A549 (cell line): ENCODE results near the gene PTPRE. TPM values are rescaled to one million over a fixed set of nuclear protein-coding genes. Genes with fewer than 3 reads are reported as not detected.

Source experiments
- ATAC-seq, 2 experiments: fragments of 200-7000 bp in 1 of 2; fragments of >200 bp in 1 of 2; cut with Nextera tagmentation in 1 of 2; cut with Tn5 transposase in 1 of 2; 3 replicates each; pipeline versions ENCODE4 v1.8.0 to v1.9.1; 2018 to 2020; ENCODE audit warnings: mild to moderate bottlenecking in 1 of 2, moderate library complexity in 1 of 2
- CTCF ChIA-PET: fragments of 300-600 bp; sonication (Branson Sonifier 250); formaldehyde crosslinking; extraction: SDS; loops from one replicate; lab custom pipeline; 2021; ENCODE audit warnings: antibody characterized with exemption, inconsistent platforms; lab: Yijun Ruan, JAX
- POLR2A ChIA-PET: fragments of 350-600 bp; formaldehyde crosslinking; extraction: SDS; loops from one replicate; lab custom pipeline; 2021; ENCODE audit warnings: antibody characterized with exemption, inconsistent platforms; lab: Yijun Ruan, JAX
- DNase-seq, 2 experiments: peaks; one replicate each; pipeline versions ENCODE4 v3.0.0 to v3.0.0-alpha.2; 2011 to 2016; ENCODE audit warnings: low read depth in 1 of 2, low spot score in 1 of 2
- FAIRE-seq: peaks from 2 replicates; lab custom pipeline; 2011; peaks lifted over from hg19 to GRCh38; lab: Jason Lieb, UNC
- H3K27ac ChIP-seq, 2 experiments: fragments of >200 bp; sonication (Bioruptor Twin); formaldehyde crosslinking; 3 replicates each; pipeline ENCODE4 v1.5.1; 2016 to 2017
- H3K4me1 ChIP-seq: fragments of >200 bp; sonication (Bioruptor Twin); formaldehyde crosslinking; 3 replicates; pipeline ENCODE4 v1.6.1; 2016
- H3K4me2 ChIP-seq: fragments of >200 bp; sonication (Bioruptor Twin); formaldehyde crosslinking; 3 replicates; pipeline ENCODE4 v1.6.1; 2016
- H3K4me3 ChIP-seq: fragments of >200 bp; sonication (Bioruptor Twin); formaldehyde crosslinking; 3 replicates; pipeline ENCODE4 v1.5.1; 2016
- H3K9me3 ChIP-seq: fragments of >200 bp; sonication (Bioruptor Twin); formaldehyde crosslinking; 3 replicates; pipeline ENCODE4 v1.6.1; 2016
- BHLHE40 ChIP-seq: IDR thresholded peaks from 2 replicates; pipeline ENCODE4 v1.6.1; 2012; ENCODE audit warnings: low read depth, low read length, inconsistent platforms
- CBX8 ChIP-seq: fragments of 200-600 bp; sonication (generic); IDR thresholded peaks from 2 replicates; pipeline ENCODE4 v1.6.1; 2016
- CEBPB ChIP-seq, 2 experiments: fragments of >200 bp in 1 of 2; sonication (Bioruptor Twin) in 1 of 2; formaldehyde crosslinking in 1 of 2; IDR thresholded peaks; 2 replicates each; pipeline ENCODE4 v1.6.1; 2012 to 2016
- CHD2 ChIP-seq: fragments of 150-350 bp; IDR thresholded peaks from 2 replicates; pipeline ENCODE4 v1.6.1; 2014; ENCODE audit warnings: low read length; ENCODE audit not compliant: partially characterized antibody
- EHF ChIP-seq: fragments of 250-450 bp; sonication (Bioruptor Pico); IDR thresholded peaks from 2 replicates; pipeline ENCODE4 v1.5.0; 2020; ENCODE audit warnings: mild to moderate bottlenecking
- EP300 ChIP-seq, 2 experiments: fragments of >200 bp; sonication (Bioruptor Twin); formaldehyde crosslinking; IDR thresholded peaks; 2 replicates in 1 of 2; 3 replicates in 1 of 2; pipeline ENCODE4 v1.6.1; 2016 to 2017
- ESRRA ChIP-seq: fragments of 150-350 bp; IDR thresholded peaks from 2 replicates; pipeline ENCODE4 v1.6.1; 2014; ENCODE audit warnings: mild to moderate bottlenecking, low read length, borderline replicate concordance
- FOSL2 ChIP-seq, 2 experiments: fragments of 450-650 bp in 1 of 2; fragments of >200 bp in 1 of 2; sonication (Bioruptor Twin) in 1 of 2; formaldehyde crosslinking; IDR thresholded peaks; 2 replicates each; pipeline versions ENCODE4 v1.5.0 to v1.6.1; 2016 to 2020; ENCODE audit warnings: mild to moderate bottlenecking in 1 of 2, moderate library complexity in 1 of 2
- HOXB13 ChIP-seq: fragments of 250-450 bp; sonication (Bioruptor Pico); IDR thresholded peaks from 2 replicates; pipeline ENCODE4 v1.5.0; 2020; ENCODE audit warnings: low read depth, mild to moderate bottlenecking, moderate library complexity
- JUN ChIP-seq, 2 experiments: fragments of >200 bp; sonication (Bioruptor Twin); formaldehyde crosslinking; IDR thresholded peaks; 2 replicates in 1 of 2; 3 replicates in 1 of 2; pipeline ENCODE4 v1.6.1; 2016 to 2017
- JUNB ChIP-seq: fragments of >200 bp; sonication (Bioruptor Twin); formaldehyde crosslinking; IDR thresholded peaks from 2 replicates; pipeline ENCODE4 v1.6.1; 2016
- KDM5A ChIP-seq: fragments of 200-600 bp; sonication (generic); IDR thresholded peaks from 2 replicates; pipeline ENCODE4 v1.6.1; 2016; ENCODE audit warnings: antibody characterized with exemption, mild to moderate bottlenecking
- MAFK ChIP-seq: fragments of 450-650 bp; IDR thresholded peaks from 2 replicates; pipeline ENCODE4 v1.6.1; 2014; ENCODE audit not compliant: partially characterized antibody
- NFE2L2 ChIP-seq: fragments of 150-350 bp; conservative IDR thresholded peaks from 2 replicates; pipeline ENCODE4 v1.6.1; 2014; ENCODE audit warnings: low read length
- RARB ChIP-seq: fragments of 250-450 bp; sonication (Bioruptor Pico); IDR thresholded peaks from 2 replicates; pipeline ENCODE4 v1.8.0; 2021; ENCODE audit warnings: mild to moderate bottlenecking, moderate library complexity
- WGBS: methylation state at CpG from one replicate; pipeline ENCODE4 v1.1.6; 2017; ENCODE audit errors: missing lambda C conversion rate; 5-methylcytosine and 5-hydroxymethylcytosine counted together
- polyA plus RNA-seq, 4 experiments: library from polyadenylated mRNA; depleted of rRNA in 3 of 4; stranded (reverse); fragments of >200 nt; fragmentation: RNase III in 1 of 4; extraction: RNeasy Plus Mini Kit Qiagen cat#74134 plus additional on column Dnase treatment in 1 of 4; gene quantifications; 2 replicates in 3 of 4; 3 replicates in 1 of 4; pipeline ENCODE4 v1.2.3, GENCODE V29; 2011 to 2017
- TF ChIP-seq, protein P1 (sequence below): fragments of 150-350 bp; IDR thresholded peaks from 2 replicates; pipeline ENCODE4 v1.6.1; 2014; ENCODE audit warnings: low read depth, mild to moderate bottlenecking, low read length
- TF ChIP-seq, protein P2 (sequence below): fragments of >200 bp; sonication (Bioruptor Twin); formaldehyde crosslinking; IDR thresholded peaks from 2 replicates; pipeline ENCODE4 v1.6.1; 2016
- TF ChIP-seq, protein P3 (sequence below): fragments of 250-450 bp; sonication (Bioruptor Pico); IDR thresholded peaks from 2 replicates; pipeline ENCODE4 v1.5.0; 2021; ENCODE audit warnings: mild to moderate bottlenecking, moderate library complexity, borderline replicate concordance
- TF ChIP-seq, protein P4 (sequence below): IDR thresholded peaks from 2 replicates; pipeline ENCODE4 v1.6.1; 2012; ENCODE audit warnings: low read depth, borderline replicate concordance

PTPRE gene
- polyA plus RNA-seq, 2 of the 4 experiments (the other 2 are of a cell fraction), result 0.31 to 1.5 TPM

DNA sequence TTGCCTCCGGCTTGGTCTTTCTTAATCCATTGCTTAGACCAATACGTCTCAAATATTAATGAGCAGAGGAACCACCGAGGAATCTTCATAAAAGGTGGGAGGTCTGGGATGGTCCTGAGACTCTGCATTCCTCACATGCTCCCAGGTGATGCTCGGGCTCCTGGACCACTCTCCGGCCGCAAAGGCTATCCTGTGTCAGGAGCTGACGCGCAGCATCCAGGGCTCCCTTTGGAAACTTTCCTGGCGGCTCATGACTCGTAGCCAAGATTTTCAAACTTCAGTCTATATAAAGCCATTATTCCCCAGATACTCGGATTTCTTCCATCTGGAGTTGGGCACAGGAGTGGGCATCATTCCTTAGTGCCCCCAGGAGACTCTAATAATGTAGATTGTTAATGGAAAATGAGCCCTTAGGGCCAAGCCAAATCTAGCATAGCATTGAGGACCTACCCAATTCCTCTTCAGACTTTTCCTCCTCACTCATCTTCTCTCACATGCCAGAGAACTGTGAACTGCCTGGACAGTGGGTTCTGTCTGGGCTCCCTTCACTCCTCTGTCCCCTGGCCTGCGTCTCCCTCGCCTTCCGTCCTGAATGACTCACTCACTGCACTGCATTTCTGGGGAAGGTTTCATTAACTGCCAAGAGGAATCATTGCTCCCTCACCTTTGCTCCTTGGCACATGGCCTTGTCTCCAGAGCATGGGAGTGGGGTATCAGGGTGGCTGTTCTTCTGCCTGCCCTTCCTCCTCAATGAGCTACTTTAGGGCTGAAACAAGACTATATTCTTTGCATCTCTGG, 130.0 kb downstream of the PTPRE start:
- DNase-seq (peak in 1 of 2 experiments; percentile 16), FAIRE-seq (no peak)

DNA sequence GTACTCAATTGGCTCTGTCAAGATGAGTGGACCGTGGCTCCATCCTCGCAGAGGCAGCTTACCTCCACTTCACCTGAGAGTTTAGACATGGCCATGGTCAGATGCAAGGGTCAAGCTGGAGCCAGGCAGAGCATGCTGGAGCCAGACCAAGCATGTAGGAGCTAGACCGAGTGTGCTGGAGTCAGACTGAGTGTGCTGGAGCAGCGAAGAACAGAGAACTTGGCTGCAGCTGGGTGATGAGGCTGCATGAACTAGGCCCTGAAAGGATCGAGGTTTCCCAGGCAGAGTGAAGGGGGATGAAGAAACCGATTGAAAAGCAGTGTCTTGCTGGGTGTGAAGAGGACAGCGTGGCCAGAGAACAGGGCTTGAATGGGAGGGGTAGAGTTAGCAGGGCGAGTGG, 133.2 kb downstream of the PTPRE start:
- WGBS, result 35% methylated on average over 8 of the region's 8 CpGs

More for the DNA sequence above, 130.0 kb downstream of the PTPRE start:
- peak; percentile 68 to 69 for ATAC-seq
- POLR2A ChIA-PET, result interaction anchor here (1.0 kb wide), 1 partner anchor 10 kb away, joined by 4 read pairs; no protein-coding TSS in a partner anchor
- WGBS, result 58% methylated on average over 14 of the region's 14 CpGs
- CTCF ChIA-PET, result interaction anchor here (0.6 to 6.7 kb wide), 10 partner anchors 10 to 1611 kb away, joined by 3 to 39 read pairs (median 4); partner anchors contain the start of gene PTPRE
- Histone ChIP-seq H3K27ac (no peak overlapping the region), H3K4me1 (peaks cover 8% of the 10 kb centered on the region; the same call in 1 of the 3 replicates), H3K4me3 (no peak overlapping the region), H3K4me2 (peak overlapping the region; percentile 43; the same call in 2 of the 3 replicates), H3K9me3 (no peaks in the 10 kb centered on the region)
- TF ChIP-seq, protein P1, sequence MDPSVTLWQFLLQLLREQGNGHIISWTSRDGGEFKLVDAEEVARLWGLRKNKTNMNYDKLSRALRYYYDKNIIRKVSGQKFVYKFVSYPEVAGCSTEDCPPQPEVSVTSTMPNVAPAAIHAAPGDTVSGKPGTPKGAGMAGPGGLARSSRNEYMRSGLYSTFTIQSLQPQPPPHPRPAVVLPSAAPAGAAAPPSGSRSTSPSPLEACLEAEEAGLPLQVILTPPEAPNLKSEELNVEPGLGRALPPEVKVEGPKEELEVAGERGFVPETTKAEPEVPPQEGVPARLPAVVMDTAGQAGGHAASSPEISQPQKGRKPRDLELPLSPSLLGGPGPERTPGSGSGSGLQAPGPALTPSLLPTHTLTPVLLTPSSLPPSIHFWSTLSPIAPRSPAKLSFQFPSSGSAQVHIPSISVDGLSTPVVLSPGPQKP, result no peak
- TF ChIP-seq BHLHE40, result no peak
- no peak for TF ChIP-seq EHF
- no peak for TF ChIP-seq RARB (CRISPR knock-in tag)
- no peak for TF ChIP-seq MAFK
- TF ChIP-seq JUN (IDR thresholded peaks at IDR 0.05), result no peak
- no peak for TF ChIP-seq CEBPB (IDR thresholded peaks at IDR 0.05)
- no peak for TF ChIP-seq FOSL2 (IDR thresholded peaks at IDR 0.05)
- TF ChIP-seq FOSL2 (CRISPR knock-in tag; IDR thresholded peaks at IDR 0.05), result no peak
- TF ChIP-seq HOXB13 (CRISPR knock-in tag), result no peak
- TF ChIP-seq KDM5A, result no peak
- TF ChIP-seq JUNB, result no peak
- TF ChIP-seq NFE2L2, result no peak
- TF ChIP-seq CBX8, result no peak
- TF ChIP-seq, protein P2, sequence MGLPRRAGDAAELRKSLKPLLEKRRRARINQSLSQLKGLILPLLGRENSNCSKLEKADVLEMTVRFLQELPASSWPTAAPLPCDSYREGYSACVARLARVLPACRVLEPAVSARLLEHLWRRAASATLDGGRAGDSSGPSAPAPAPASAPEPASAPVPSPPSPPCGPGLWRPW, result no peak
- no peak for TF ChIP-seq ESRRA
- TF ChIP-seq EP300 (IDR thresholded peaks at IDR 0.05), result no peak
- TF ChIP-seq, protein P3, sequence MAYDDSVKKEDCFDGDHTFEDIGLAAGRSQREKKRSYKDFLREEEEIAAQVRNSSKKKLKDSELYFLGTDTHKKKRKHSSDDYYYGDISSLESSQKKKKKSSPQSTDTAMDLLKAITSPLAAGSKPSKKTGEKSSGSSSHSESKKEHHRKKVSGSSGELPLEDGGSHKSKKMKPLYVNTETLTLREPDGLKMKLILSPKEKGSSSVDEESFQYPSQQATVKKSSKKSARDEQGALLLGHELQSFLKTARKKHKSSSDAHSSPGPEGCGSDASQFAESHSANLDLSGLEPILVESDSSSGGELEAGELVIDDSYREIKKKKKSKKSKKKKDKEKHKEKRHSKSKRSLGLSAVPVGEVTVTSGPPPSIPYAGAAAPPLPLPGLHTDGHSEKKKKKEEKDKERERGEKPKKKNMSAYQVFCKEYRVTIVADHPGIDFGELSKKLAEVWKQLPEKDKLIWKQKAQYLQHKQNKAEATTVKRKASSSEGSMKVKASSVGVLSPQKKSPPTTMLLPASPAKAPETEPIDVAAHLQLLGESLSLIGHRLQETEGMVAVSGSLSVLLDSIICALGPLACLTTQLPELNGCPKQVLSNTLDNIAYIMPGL (CRISPR knock-in tag), result no peak
- TF ChIP-seq, protein P4, sequence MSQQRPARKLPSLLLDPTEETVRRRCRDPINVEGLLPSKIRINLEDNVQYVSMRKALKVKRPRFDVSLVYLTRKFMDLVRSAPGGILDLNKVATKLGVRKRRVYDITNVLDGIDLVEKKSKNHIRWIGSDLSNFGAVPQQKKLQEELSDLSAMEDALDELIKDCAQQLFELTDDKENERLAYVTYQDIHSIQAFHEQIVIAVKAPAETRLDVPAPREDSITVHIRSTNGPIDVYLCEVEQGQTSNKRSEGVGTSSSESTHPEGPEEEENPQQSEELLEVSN, result no peak

More for the DNA sequence above, 133.2 kb downstream of the PTPRE start:
- peaks cover 8% of the 10 kb centered on the region; the same call in 1 of the 3 replicates for H3K4me1 ChIP-seq
- DNase-seq (no peak), FAIRE-seq (no peak), ATAC-seq (no peak)
- POLR2A ChIA-PET, result no interaction called here
- TF ChIP-seq CBX8, result no peak
- no peak for TF ChIP-seq RARB (CRISPR knock-in tag)
- TF ChIP-seq CHD2, result no peak
- H3K9me3 ChIP-seq, result no peaks in the 10 kb centered on the region
- H3K4me3 ChIP-seq, result no peak overlapping the region
- H3K4me2 ChIP-seq, result no peak overlapping the region
- CTCF ChIA-PET, result interaction anchor here (1.0 to 1.5 kb wide), 2 partner anchors 11 to 134 kb away, joined by 3 to 4 read pairs; partner anchors contain the start of gene PTPRE
- no peak overlapping the region for H3K27ac ChIP-seq
